K562 (cell line): Measurements from ENCODE around the gene KLHL12. TPM values are rescaled to one million over a fixed set of nuclear protein-coding genes. Genes with fewer than 3 reads are reported as not detected.

ENCODE experiments used
- CREM ChIP-seq: IDR thresholded peaks from 2 replicates; pipeline ENCODE4 v1.6.1; 2014; ENCODE audit warnings: antibody characterized with exemption, low read depth
- FOXK2 ChIP-seq, 2 experiments: fragments of 450-650 bp; IDR thresholded peaks in 1 of 2; conservative IDR thresholded peaks in 1 of 2; 2 replicates each; pipeline ENCODE4 v1.6.1; 2016; ENCODE audit warnings: low read depth in 2 of 2, mild to moderate bottlenecking in 1 of 2
- HOXB6 ChIP-seq: fragments of 250-450 bp; sonication (Bioruptor Pico); IDR thresholded peaks from 2 replicates; pipeline ENCODE4 v1.5.1; 2022; ENCODE audit warnings: mild to moderate bottlenecking, borderline replicate concordance
- MXI1 ChIP-seq: IDR thresholded peaks from 2 replicates; pipeline ENCODE4 v1.6.1; 2011; ENCODE audit warnings: low read depth, mild to moderate bottlenecking, improper control_type of control experiment, low read length
- NR2C2 ChIP-seq, 2 experiments: fragments of 200-800 bp in 1 of 2; sonication (Bioruptor generic) in 1 of 2; sonication (generic) in 1 of 2; formaldehyde crosslinking in 1 of 2; IDR thresholded peaks; 2 replicates each; pipeline versions ENCODE4 v1.6.1 to v1.8.0; 2016 to 2022; ENCODE audit warnings: mild to moderate bottlenecking in 1 of 2, missing compliant biosample characterization in 1 of 2, missing genetic modification characterization in 1 of 2, missing genetic modification reagents in 1 of 2
- YY1 ChIP-seq, 3 experiments: IDR thresholded peaks; 2 replicates each; pipeline ENCODE4 v1.6.1; 2011; ENCODE audit warnings: low read length in 2 of 3, mild to moderate bottlenecking in 2 of 3, moderate library complexity in 2 of 3, borderline replicate concordance in 1 of 3, control low read depth in 1 of 3, low read depth in 1 of 3; ENCODE audit not compliant: insufficient read depth in 3 of 3, insufficient replicate concordance in 2 of 3, control insufficient read depth in 1 of 3, insufficient read length in 1 of 3; ENCODE audit errors: extremely low read depth in 1 of 3
- ZBTB7A ChIP-seq: IDR thresholded peaks from 2 replicates; pipeline ENCODE4 v1.6.1; 2011; ENCODE audit warnings: low read depth, mild to moderate bottlenecking, low read length, moderate library complexity, borderline replicate concordance; ENCODE audit not compliant: control insufficient read depth
- ZNF263 ChIP-seq: sonication (generic); formaldehyde crosslinking; IDR thresholded peaks from 2 replicates; pipeline ENCODE4 v1.8.0; 2022; ENCODE audit warnings: mild to moderate bottlenecking, missing genetic modification reagents, borderline replicate concordance
- ZNF274 ChIP-seq: IDR thresholded peaks from 2 replicates; pipeline ENCODE4 v1.6.1; 2011; ENCODE audit warnings: low read depth, mild to moderate bottlenecking, low read length, moderate library complexity, borderline replicate concordance
- polyA plus RNA-seq, 8 experiments: library from polyadenylated mRNA; depleted of rRNA in 4 of 8; stranded (reverse) in 5 of 8; unstranded in 3 of 8; fragments of >200 nt; fragmentation: Nextera tagmentation in 2 of 8; fragmentation: Illumina TruSeq in 1 of 8; extraction: Ambion mirVana in 2 of 8; extraction: Trizol in 1 of 8; gene quantifications; 2 replicates each; pipeline versions ENCODE4 v1.2.1 to v1.2.3, GENCODE V29; 2011 to 2014; ENCODE audit warnings: inconsistent platforms in 1 of 8, missing spikeins in 1 of 8
- total RNA-seq, 7 experiments: library from RNA; depleted of rRNA in 6 of 7; stranded (reverse); fragments of >200 nt in 6 of 7; fragmentation: Illumina TruSeq in 2 of 7; extraction: Trizol in 2 of 7; gene quantifications; 2 replicates each; pipeline versions ENCODE4 v1.2.1 to v1.2.3, GENCODE V29; 2011 to 2021; ENCODE audit warnings: low replicate concordance in 1 of 7
- TF ChIP-seq, protein P1 (sequence below), 3 experiments: fragments of 200-800 bp in 1 of 3; fragments of 250-450 bp in 1 of 3; fragments of 450-650 bp in 1 of 3; sonication (Bioruptor Pico) in 1 of 3; sonication (Bioruptor generic) in 1 of 3; formaldehyde crosslinking in 1 of 3; IDR thresholded peaks; 2 replicates each; pipeline versions ENCODE4 v1.6.1 to v1.8.0; 2016 to 2022; ENCODE audit warnings: mild to moderate bottlenecking in 2 of 3, missing genetic modification characterization in 2 of 3, missing compliant biosample characterization in 1 of 3, moderate library complexity in 1 of 3
- TF ChIP-seq, protein P2 (sequence below): fragments of 250-450 bp; sonication (Bioruptor Pico); IDR thresholded peaks from 2 replicates; pipeline ENCODE4 v1.4.0; 2020; ENCODE audit warnings: mild to moderate bottlenecking, moderate library complexity
- TF ChIP-seq, protein P3 (sequence below): sonication (generic); formaldehyde crosslinking; IDR thresholded peaks from 2 replicates; pipeline ENCODE4 v1.8.0; 2022; ENCODE audit warnings: mild to moderate bottlenecking, missing genetic modification reagents
- TF ChIP-seq, protein P4 (sequence below): conservative IDR thresholded peaks from 2 replicates; pipeline ENCODE4 v1.6.1; 2011; ENCODE audit warnings: low read depth, mild to moderate bottlenecking, low read length; ENCODE audit not compliant: control insufficient read depth

Gene KLHL12
- total and polyA plus RNA-seq, 9 of the 15 experiments (the other 6 are each of a cell fraction or from before 2014, with no cell fraction given) = 23.1 to 85.1 (median 35.0) TPM

DNA sequence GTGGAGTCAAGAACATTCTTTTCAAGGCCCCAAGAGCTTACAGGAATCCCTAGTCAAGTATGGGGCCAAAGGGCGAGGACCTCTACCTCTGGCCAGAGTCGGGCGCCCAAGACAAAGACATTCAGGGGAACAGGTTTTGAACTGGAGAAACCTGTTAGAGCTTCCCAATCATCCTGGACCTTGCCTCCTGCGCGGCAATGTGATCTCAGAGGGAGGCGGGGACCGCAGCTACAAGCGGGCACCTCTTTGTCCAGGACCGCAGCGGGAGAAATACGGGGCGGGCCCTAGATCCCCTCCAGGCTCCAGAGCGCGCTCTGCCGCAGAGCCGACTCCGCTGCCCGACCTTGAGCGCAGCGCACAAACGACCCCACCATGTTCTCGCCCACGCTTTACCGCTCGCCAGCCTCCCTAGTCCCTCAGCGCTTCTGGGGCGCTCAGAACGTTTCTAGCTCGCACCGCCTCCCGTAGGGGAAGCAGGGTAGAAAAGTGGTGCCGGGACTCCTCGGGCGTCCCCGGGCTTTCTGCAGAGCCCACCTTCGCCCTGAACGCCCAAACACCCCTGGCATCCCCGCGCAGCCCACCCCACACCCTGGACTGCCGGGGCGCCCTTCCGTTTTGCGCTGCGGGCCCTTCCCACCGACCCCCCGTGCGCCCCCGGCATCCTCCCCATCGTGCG, 66.2 kb downstream of the KLHL12 start (continued):
- TF ChIP-seq, protein P1, sequence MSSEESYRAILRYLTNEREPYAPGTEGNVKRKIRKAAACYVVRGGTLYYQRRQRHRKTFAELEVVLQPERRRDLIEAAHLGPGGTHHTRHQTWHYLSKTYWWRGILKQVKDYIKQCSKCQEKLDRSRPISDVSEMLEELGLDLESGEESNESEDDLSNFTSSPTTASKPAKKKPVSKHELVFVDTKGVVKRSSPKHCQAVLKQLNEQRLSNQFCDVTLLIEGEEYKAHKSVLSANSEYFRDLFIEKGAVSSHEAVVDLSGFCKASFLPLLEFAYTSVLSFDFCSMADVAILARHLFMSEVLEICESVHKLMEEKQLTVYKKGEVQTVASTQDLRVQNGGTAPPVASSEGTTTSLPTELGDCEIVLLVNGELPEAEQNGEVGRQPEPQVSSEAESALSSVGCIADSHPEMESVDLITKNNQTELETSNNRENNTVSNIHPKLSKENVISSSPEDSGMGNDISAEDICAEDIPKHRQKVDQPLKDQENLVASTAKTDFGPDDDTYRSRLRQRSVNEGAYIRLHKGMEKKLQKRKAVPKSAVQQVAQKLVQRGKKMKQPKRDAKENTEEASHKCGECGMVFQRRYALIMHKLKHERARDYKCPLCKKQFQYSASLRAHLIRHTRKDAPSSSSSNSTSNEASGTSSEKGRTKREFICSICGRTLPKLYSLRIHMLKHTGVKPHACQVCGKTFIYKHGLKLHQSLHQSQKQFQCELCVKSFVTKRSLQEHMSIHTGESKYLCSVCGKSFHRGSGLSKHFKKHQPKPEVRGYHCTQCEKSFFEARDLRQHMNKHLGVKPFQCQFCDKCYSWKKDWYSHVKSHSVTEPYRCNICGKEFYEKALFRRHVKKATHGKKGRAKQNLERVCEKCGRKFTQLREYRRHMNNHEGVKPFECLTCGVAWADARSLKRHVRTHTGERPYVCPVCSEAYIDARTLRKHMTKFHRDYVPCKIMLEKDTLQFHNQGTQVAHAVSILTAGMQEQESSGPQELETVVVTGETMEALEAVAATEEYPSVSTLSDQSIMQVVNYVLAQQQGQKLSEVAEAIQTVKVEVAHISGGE (CRISPR knock-in tag; IDR thresholded peaks at IDR 0.05) = no peak
- TF ChIP-seq CREM (no peak), FOXK2 (conservative IDR thresholded peaks at IDR 0.05 in 1 of 2, IDR thresholded peaks at IDR 0.05 in 1 of 2; ENCODE audit: low read depth in 2 of 2) (no peak), MXI1 (no peak), ZNF274 (no peak), HOXB6 (CRISPR knock-in tag) (no peak), ZBTB7A (peak; percentile 88; the same call in 1 of the 2 replicates), YY1 (IDR thresholded peaks at IDR 0.05; ENCODE audit: borderline replicate concordance in 1 of 3, control insufficient read depth in 1 of 3, extremely low read depth in 1 of 3, insufficient read depth in 3 of 3, insufficient read length in 1 of 3, insufficient replicate concordance in 2 of 3, low read depth in 1 of 3, low read length in 2 of 3) (peak in 1 of 3 experiments; percentile 36), NR2C2 (CRISPR knock-in tag; IDR thresholded peaks at IDR 0.05) (no peak; the same call in 1 of the 2 replicates), NR2C2 (tag; IDR thresholded peaks at IDR 0.05) (0 out of 2 replicates have a peak, but pooled peaks have one; percentile 16), ZNF263 (CRISPR knock-in tag) (no peak)
- TF ChIP-seq, protein P2, sequence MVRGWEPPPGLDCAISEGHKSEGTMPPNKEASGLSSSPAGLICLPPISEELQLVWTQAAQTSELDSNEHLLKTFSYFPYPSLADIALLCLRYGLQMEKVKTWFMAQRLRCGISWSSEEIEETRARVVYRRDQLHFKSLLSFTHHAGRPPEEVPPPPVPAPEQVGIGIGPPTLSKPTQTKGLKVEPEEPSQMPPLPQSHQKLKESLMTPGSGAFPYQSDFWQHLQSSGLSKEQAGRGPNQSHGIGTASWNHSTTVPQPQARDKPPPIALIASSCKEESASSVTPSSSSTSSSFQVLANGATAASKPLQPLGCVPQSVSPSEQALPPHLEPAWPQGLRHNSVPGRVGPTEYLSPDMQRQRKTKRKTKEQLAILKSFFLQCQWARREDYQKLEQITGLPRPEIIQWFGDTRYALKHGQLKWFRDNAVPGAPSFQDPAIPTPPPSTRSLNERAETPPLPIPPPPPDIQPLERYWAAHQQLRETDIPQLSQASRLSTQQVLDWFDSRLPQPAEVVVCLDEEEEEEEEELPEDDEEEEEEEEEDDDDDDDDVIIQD = no peak
- TF ChIP-seq, protein P3, sequence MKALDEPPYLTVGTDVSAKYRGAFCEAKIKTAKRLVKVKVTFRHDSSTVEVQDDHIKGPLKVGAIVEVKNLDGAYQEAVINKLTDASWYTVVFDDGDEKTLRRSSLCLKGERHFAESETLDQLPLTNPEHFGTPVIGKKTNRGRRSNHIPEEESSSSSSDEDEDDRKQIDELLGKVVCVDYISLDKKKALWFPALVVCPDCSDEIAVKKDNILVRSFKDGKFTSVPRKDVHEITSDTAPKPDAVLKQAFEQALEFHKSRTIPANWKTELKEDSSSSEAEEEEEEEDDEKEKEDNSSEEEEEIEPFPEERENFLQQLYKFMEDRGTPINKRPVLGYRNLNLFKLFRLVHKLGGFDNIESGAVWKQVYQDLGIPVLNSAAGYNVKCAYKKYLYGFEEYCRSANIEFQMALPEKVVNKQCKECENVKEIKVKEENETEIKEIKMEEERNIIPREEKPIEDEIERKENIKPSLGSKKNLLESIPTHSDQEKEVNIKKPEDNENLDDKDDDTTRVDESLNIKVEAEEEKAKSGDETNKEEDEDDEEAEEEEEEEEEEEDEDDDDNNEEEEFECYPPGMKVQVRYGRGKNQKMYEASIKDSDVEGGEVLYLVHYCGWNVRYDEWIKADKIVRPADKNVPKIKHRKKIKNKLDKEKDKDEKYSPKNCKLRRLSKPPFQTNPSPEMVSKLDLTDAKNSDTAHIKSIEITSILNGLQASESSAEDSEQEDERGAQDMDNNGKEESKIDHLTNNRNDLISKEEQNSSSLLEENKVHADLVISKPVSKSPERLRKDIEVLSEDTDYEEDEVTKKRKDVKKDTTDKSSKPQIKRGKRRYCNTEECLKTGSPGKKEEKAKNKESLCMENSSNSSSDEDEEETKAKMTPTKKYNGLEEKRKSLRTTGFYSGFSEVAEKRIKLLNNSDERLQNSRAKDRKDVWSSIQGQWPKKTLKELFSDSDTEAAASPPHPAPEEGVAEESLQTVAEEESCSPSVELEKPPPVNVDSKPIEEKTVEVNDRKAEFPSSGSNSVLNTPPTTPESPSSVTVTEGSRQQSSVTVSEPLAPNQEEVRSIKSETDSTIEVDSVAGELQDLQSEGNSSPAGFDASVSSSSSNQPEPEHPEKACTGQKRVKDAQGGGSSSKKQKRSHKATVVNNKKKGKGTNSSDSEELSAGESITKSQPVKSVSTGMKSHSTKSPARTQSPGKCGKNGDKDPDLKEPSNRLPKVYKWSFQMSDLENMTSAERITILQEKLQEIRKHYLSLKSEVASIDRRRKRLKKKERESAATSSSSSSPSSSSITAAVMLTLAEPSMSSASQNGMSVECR = no peak
- TF ChIP-seq, protein P4, sequence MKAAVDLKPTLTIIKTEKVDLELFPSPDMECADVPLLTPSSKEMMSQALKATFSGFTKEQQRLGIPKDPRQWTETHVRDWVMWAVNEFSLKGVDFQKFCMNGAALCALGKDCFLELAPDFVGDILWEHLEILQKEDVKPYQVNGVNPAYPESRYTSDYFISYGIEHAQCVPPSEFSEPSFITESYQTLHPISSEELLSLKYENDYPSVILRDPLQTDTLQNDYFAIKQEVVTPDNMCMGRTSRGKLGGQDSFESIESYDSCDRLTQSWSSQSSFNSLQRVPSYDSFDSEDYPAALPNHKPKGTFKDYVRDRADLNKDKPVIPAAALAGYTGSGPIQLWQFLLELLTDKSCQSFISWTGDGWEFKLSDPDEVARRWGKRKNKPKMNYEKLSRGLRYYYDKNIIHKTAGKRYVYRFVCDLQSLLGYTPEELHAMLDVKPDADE = no peak
